Stimulated activated naive B cell treated with anti-CD40 and anti-IgM and Interleukin-4, amounts not matched to agents 10 μg/mL and 1 μg/mL and 100 μg/mL, for 72 hours (primary cell): ENCODE measurements around the gene ANXA10.
"Not testable (repeated sequence)": the region's sequence is repeated elsewhere in the genome, so short reads cannot be mapped to it uniquely, and the experiment has no call there.

Experiments used
- ATAC-seq, 2 donors: fragments of 150-1000 bp; cut with Tn5 transposase; replicated peaks; 2 replicates each; pipeline ENCODE4 v1.10.0; 2021; ENCODE audit warnings: moderate library complexity in 1 of 2
- DNase-seq: peaks from one replicate; pipeline ENCODE4 v3.0.0; 2021
- H3K27ac Mint-ChIP-seq: one replicate; pipeline ENCODE4 v1.8.0; 2022; ENCODE audit warnings: mild to moderate bottlenecking, mixed read lengths
- H3K27me3 Mint-ChIP-seq, 2 donors: one replicate each; pipeline ENCODE4 v1.8.0; 2022; ENCODE audit warnings: mixed read lengths in 2 of 2
- H3K36me3 Mint-ChIP-seq, 2 donors: one replicate each; pipeline ENCODE4 v1.8.0; 2022; ENCODE audit warnings: mixed read lengths in 2 of 2, mild to moderate bottlenecking in 1 of 2
- H3K4me1 Mint-ChIP-seq, 2 donors: one replicate each; pipeline ENCODE4 v1.8.0; 2022; ENCODE audit warnings: mixed read lengths in 2 of 2, mild to moderate bottlenecking in 1 of 2
- H3K4me3 Mint-ChIP-seq, 2 donors: one replicate each; pipeline ENCODE4 v1.8.0; 2022; ENCODE audit warnings: mild to moderate bottlenecking in 2 of 2, mixed read lengths in 2 of 2, moderate library complexity in 1 of 2
- H3K9me3 Mint-ChIP-seq, 2 donors: one replicate each; pipeline ENCODE4 v1.8.0; 2022; ENCODE audit warnings: mixed read lengths in 2 of 2, mild to moderate bottlenecking in 1 of 2

Gene ANXA10

DNA sequence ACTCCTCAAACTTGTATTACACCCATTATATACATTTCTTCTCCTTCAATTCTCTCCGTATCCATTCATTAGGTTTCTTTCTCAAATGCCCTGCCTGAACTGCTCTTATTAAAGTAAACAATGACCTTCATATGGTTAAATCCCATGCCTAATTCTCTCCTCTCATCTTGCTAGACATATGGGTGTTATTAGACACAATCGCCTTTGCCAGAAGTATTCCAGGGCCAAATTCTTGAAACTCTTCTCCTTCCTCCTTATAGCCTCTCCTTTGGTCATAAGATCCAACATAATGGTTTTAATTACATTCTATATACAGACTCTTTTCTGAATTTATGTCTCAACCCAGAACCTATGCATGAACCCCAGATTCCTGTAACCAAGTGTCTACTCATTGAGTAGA is 4.8 kb downstream of the ANXA10 start:
- DNase-seq, result no peak
- no peak overlapping the region for H3K27ac Mint-ChIP-seq

DNA sequence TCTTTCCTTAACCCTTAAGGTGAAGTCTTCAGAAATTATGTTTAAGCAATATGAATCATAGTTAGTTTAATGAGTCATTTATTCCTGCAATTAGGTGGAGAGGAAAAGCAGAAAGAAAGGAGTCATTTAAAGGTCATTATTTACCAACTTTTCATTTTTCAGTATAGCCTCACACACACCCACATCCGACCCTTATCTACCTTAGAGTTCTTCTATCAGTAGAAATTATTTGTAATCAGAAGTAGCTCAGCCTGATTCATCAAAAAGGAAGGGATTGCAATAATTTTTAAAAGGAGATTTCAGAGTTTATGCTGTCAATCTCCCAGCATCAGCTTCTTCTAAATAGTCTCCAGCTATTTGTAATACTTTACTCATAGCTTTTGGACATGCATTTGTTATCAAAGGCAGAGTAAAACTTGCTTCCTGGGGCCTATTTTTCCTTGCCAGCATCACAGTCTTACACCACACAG is 5.9 kb downstream of the ANXA10 start:
- DNase-seq (no peak), ATAC-seq (no peak)
- H3K27me3 Mint-ChIP-seq, result no peaks in the 10 kb centered on the region
- no peak overlapping the region for H3K27ac Mint-ChIP-seq
- no peaks in the 10 kb centered on the region for H3K4me1 Mint-ChIP-seq
- H3K4me3 Mint-ChIP-seq, result no peak overlapping the region
- no peaks in the 10 kb centered on the region for H3K36me3 Mint-ChIP-seq
- peaks cover 0 to 4% of the 10 kb centered on the region in 2 donors for H3K9me3 Mint-ChIP-seq

More for the DNA sequence above, 4.8 kb downstream of the ANXA10 start:
- H3K27me3 Mint-ChIP-seq, result no peaks in the 10 kb centered on the region
- no peak overlapping the region for H3K4me3 Mint-ChIP-seq
- H3K4me1 Mint-ChIP-seq, result no peaks in the 10 kb centered on the region
- H3K9me3 Mint-ChIP-seq, result peaks cover 0 to 4% of the 10 kb centered on the region in 2 donors
- ATAC-seq, result no peak
- H3K36me3 Mint-ChIP-seq, result no peaks in the 10 kb centered on the region

DNA sequence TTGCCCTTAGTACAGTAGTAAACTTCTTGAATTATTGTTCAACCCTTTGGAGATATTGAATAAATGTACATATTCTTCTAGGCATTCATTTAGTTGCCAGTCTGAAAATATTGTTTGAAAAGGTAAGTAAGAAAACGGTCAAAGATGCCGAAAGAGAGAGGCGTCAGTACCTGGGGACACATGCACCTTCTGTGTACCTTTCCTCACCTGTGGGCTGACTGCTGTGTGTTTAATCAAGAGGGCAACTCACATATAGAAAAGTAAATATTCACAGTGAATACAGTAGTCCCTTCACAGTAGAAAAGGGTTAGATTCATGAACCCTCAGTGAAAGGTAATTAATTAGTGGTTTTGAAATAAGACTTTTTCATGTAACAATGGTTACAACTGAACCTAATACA is 6.9 kb downstream of the ANXA10 start:
- H3K36me3 Mint-ChIP-seq, result no peaks in the 10 kb centered on the region
- H3K9me3 Mint-ChIP-seq, result peaks cover 0 to 4% of the 10 kb centered on the region in 2 donors
- H3K27ac Mint-ChIP-seq, result no peak overlapping the region
- H3K4me3 Mint-ChIP-seq, result no peak overlapping the region
- H3K4me1 Mint-ChIP-seq, result no peaks in the 10 kb centered on the region
- DNase-seq (no peak), ATAC-seq (no peak)
- H3K27me3 Mint-ChIP-seq, result no peaks in the 10 kb centered on the region

DNA sequence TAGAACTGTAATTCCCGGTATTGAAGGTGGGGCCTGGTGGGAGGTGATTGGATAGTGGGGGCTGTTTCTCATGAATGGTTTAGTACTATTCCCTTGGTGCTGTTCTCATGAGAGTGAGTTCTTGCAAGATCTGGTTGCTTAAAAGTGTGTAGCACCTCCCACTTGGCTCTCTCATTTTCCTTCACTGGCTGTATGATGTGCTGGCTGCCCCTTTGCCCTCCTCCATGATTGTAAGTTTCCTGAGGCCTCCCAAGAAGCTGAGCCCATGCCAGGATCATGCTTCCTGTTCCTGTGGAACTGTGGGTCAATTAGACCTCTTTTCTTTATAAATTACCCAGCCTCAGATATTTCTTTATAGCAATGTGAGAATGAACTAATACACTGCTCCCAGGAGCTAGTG is 8.7 kb downstream of the ANXA10 start:
- H3K27ac Mint-ChIP-seq, result no peak overlapping the region
- no peak for DNase-seq
- H3K9me3 Mint-ChIP-seq, result peaks cover 0 to 4% of the 10 kb centered on the region in 2 donors
- ATAC-seq, result no peak
- H3K4me3 Mint-ChIP-seq, result no peak overlapping the region
- H3K36me3 Mint-ChIP-seq, result no peaks in the 10 kb centered on the region
- no peaks in the 10 kb centered on the region for H3K4me1 Mint-ChIP-seq
- no peaks in the 10 kb centered on the region for H3K27me3 Mint-ChIP-seq

DNA sequence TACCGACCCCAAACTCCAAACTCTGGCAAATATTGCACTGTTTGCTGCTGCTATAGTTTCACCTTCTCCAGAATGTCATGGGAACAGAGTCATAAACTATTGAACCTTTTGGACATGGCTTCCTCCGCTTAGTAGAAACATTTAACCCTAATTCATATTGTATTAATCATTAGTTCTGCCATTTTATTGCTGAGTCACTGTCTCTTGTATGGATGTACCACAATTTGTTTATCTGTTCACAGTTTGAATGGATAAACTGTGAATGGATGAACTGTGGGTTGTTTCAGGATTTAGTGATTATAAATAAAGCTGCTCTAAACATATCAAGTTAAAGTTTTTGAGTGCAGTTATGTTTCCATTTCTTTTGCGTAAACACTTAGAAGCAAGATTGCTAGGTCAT is 10.1 kb downstream of the ANXA10 start:
- H3K36me3 Mint-ChIP-seq, result no peaks in the 10 kb centered on the region
- H3K4me1 Mint-ChIP-seq, result no peaks in the 10 kb centered on the region
- no peak overlapping the region for H3K4me3 Mint-ChIP-seq
- ATAC-seq, result no peak
- H3K27me3 Mint-ChIP-seq, result no peaks in the 10 kb centered on the region
- H3K9me3 Mint-ChIP-seq, result peaks cover 0 to 4% of the 10 kb centered on the region in 2 donors
- no peak overlapping the region for H3K27ac Mint-ChIP-seq
- no peak for DNase-seq

DNA sequence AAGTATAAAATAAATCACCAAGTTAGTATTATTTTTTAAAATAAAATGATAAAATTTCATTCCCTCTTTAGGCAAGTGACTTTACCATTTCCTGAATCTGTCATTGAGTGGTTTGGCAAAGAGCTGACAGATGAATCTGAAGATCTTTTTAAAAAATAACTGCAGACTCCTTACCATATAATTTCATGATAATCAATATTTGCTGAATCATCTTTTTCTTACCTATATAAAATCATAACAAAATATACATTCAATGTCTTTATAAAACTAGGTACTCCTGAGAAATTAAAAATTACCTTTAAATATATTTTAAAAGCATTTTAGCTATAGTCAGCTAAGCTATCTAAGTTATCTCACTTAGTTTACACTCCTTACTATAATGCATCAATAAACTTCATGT is 17.2 kb downstream of the ANXA10 start:
- H3K27ac Mint-ChIP-seq, result no peak overlapping the region
- H3K27me3 Mint-ChIP-seq, result no peaks in the 10 kb centered on the region
- ATAC-seq (no peak), DNase-seq (no peak)
- H3K9me3 Mint-ChIP-seq, result no peaks in the 10 kb centered on the region
- no peak overlapping the region for H3K4me3 Mint-ChIP-seq
- H3K36me3 Mint-ChIP-seq, result no peaks in the 10 kb centered on the region
- no peaks in the 10 kb centered on the region for H3K4me1 Mint-ChIP-seq

DNA sequence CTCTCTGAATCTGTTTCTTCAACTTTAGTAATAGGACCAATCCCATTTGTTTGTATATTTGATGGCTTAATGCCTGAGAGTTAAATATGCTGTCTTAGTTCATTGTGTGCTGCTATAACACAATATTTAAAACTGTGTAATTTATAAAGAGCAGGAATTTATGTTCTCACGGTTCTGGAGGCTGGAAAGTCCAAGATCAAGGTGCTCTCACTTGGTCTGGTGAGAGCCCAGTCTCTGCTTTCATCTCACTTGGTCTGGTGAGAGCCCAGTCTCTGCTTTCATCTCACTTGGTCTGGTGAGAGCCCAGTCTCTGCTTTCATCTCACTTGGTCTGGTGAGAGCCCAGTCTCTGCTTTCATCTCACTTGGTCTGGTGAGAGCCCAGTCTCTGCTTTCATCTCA is 20.7 kb downstream of the ANXA10 start:
- not testable (repeated sequence) for H3K27ac Mint-ChIP-seq, H3K36me3 Mint-ChIP-seq, H3K9me3 Mint-ChIP-seq, DNase-seq, H3K27me3 Mint-ChIP-seq, ATAC-seq, H3K4me1 Mint-ChIP-seq, H3K4me3 Mint-ChIP-seq

DNA sequence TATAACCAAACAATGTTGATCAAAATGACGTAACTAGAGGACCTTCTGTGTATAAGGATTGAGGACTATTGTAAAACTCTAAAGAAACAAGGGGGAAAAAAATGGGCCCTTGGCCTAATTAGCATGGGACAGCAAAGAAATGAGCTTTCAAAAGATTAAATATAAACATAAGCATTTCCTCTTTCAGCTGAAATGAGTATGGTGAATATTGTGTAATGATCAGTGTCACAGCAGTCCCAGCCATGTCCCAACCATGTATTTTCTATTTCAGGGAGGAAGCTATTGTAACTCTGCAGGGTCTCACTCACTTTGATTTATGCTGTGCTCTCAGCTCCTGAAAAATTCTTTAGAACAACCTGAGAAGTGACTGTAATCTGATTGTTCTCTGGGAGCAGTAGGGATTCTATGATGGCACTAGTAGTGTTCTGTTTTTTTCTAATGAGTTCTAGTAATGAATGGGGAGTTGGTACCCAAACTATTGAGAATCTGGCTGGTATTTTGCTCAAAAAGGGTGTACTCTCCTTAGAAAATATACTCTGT is 25.8 kb downstream of the ANXA10 start:
- Mint-ChIP-seq H3K27ac (no peak overlapping the region), H3K27me3 (no peaks in the 10 kb centered on the region), H3K4me1 (no peaks in the 10 kb centered on the region), H3K36me3 (no peaks in the 10 kb centered on the region), H3K4me3 (no peak overlapping the region), H3K9me3 (no peaks in the 10 kb centered on the region)
- no peak for DNase-seq
- ATAC-seq, result no peak

DNA sequence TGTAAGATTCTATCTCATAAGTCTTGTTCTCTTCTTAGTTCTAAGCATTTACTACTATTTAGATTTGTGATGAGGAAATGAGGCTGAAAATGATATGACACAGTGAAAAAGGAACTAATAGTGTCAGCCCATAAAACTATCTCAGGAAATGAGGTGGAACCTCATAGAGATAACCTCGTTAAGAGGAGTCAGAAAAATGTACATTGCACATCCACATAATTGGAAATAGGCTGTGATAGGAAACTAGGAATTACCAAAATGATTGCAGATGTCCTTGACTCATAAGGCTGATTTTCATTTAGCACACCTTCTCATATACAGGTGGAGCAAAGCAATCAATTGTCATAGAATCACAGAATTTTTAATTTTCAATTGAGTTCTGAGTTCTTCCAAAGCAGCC is 26.8 kb downstream of the ANXA10 start:
- Mint-ChIP-seq H3K4me1 (no peaks in the 10 kb centered on the region), H3K9me3 (no peaks in the 10 kb centered on the region)

DNA sequence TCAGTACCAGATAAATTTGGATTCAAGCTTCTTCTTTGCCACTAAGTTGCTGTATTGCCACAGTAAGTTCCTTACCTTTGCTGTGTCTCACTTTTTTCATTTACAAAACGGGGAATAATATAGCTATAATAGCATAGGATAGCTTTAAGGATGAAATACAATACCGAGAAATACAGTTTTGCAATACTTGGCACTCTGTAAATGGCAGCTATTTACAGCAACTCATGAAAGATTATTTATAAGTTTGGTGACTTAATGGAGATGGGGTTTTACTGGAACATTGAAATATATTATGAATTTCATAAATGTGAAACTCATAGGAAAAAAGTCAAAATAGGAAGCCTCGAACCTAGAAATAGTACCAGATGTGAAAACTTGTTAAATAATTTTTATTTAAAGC is 27.6 kb downstream of the ANXA10 start:
- no peak overlapping the region for H3K4me3 Mint-ChIP-seq
- H3K9me3 Mint-ChIP-seq, result no peaks in the 10 kb centered on the region
- DNase-seq, result no peak
- H3K27ac Mint-ChIP-seq, result no peak overlapping the region
- no peaks in the 10 kb centered on the region for H3K36me3 Mint-ChIP-seq
- H3K4me1 Mint-ChIP-seq, result no peaks in the 10 kb centered on the region
- no peak for ATAC-seq
- no peaks in the 10 kb centered on the region for H3K27me3 Mint-ChIP-seq

More for the DNA sequence above, 26.8 kb downstream of the ANXA10 start:
- no peaks in the 10 kb centered on the region for H3K36me3 Mint-ChIP-seq
- DNase-seq (no peak), ATAC-seq (no peak)
- H3K27ac Mint-ChIP-seq, result no peak overlapping the region
- H3K4me3 Mint-ChIP-seq, result no peak overlapping the region
- H3K27me3 Mint-ChIP-seq, result no peaks in the 10 kb centered on the region

DNA sequence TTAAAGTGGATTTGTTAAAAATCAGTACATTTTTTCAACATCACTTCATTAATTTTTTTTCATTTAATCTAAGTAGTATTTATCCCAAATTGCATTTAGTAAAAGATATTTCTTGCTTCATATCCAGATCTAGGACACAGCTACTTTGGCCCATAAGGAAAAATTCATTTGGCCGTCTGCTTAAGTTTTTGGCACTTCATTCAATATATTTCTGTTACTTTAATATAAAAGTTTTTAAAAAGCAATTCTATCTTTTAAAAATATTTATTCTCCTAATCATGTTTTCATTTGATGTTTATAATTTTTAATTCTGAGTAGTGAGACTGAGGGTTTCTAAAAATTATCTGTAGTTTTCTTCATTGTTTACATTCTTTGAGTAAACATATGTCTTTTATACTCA is 28.5 kb downstream of the ANXA10 start:
- no peaks in the 10 kb centered on the region for H3K4me1 Mint-ChIP-seq
- DNase-seq, result no peak
- no peaks in the 10 kb centered on the region for H3K9me3 Mint-ChIP-seq
- no peak overlapping the region for H3K4me3 Mint-ChIP-seq
- no peaks in the 10 kb centered on the region for H3K36me3 Mint-ChIP-seq
- H3K27me3 Mint-ChIP-seq, result no peaks in the 10 kb centered on the region
- no peak overlapping the region for H3K27ac Mint-ChIP-seq
- no peak for ATAC-seq

DNA sequence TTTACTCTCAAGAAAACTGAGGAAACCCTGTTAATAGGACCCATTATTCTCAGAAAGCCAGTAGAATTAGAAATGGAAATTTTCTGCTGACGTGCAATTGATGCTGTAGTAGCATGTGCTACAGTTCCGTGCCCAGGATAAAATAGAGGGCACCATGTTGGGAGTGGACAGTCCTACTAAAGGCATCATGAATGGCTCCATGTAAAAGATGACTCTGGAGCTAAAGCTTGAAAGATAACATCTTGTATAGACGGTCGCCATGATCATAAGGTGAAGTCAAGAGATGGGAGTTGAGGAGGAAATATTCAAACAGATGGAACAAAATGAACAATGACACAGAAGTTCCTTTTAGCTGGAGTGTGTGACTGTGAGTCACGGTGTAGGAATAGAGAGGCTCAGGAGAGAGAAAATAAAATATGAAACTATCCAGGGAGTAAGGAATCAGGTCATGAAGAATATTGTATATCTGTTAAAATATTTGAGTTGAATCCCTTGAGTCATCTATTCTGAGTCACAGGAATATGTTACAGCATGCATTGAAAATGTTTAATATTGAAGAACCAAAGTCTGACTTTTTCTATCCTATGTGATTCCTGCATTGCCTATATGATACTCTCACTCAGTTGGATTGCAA is 31.8 kb downstream of the ANXA10 start:
- Mint-ChIP-seq H3K9me3 (no peaks in the 10 kb centered on the region), H3K27me3 (no peaks in the 10 kb centered on the region), H3K4me1 (no peaks in the 10 kb centered on the region), H3K4me3 (no peak overlapping the region), H3K27ac (no peak overlapping the region), H3K36me3 (no peaks in the 10 kb centered on the region)
- ATAC-seq, result no peak
- no peak for DNase-seq

DNA sequence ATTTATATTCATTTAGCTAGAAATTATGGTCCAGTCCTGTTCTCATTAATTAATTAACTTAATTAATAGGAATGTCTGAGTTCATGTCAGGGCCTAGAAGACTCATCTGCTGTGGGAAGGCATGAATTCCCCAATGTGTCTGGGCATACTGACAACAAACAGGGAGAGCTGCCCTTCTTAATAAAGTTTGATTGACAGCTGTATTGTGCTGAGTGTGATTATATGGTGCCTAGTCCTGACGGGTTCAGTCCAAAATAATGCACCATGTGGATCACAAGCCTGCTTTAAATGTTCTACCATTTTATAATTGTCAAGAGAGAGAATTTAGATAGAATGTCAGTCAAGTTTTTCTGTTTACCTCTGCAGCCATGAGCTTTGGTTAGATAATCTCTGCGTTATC is 34.6 kb downstream of the ANXA10 start:
- no peaks in the 10 kb centered on the region for H3K36me3 Mint-ChIP-seq
- no peaks in the 10 kb centered on the region for H3K4me1 Mint-ChIP-seq
- H3K27ac Mint-ChIP-seq, result no peak overlapping the region
- H3K9me3 Mint-ChIP-seq, result no peaks in the 10 kb centered on the region
- H3K4me3 Mint-ChIP-seq, result no peak overlapping the region
- ATAC-seq, result no peak
- DNase-seq, result no peak
- peaks cover 0 to under 1% of the 10 kb centered on the region in 2 donors for H3K27me3 Mint-ChIP-seq

DNA sequence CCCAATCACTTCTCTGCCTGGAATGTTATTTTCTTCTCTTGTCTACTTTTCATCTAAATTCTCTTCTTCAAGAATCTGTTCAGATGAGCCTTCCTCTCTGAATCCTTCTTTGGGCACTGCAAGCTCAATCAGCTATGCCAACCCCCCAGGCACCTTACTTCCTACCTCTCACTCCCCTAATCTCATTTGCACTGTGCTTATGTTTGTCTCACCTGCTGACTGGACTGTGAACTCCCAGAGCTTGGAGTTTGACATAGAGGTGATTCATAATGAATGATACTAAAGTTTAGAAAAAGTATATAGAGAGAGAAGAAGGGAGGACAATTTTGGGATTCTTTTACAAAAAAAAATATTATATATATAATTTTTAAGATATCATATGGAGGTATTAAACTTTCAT is 36.3 kb downstream of the ANXA10 start:
- DNase-seq (no peak), ATAC-seq (no peak)
- H3K27ac Mint-ChIP-seq, result no peak overlapping the region
- H3K4me1 Mint-ChIP-seq, result no peaks in the 10 kb centered on the region
- no peaks in the 10 kb centered on the region for H3K36me3 Mint-ChIP-seq
- H3K9me3 Mint-ChIP-seq, result no peaks in the 10 kb centered on the region
- no peak overlapping the region for H3K4me3 Mint-ChIP-seq
- peaks cover 0 to 4% of the 10 kb centered on the region in 2 donors for H3K27me3 Mint-ChIP-seq

DNA sequence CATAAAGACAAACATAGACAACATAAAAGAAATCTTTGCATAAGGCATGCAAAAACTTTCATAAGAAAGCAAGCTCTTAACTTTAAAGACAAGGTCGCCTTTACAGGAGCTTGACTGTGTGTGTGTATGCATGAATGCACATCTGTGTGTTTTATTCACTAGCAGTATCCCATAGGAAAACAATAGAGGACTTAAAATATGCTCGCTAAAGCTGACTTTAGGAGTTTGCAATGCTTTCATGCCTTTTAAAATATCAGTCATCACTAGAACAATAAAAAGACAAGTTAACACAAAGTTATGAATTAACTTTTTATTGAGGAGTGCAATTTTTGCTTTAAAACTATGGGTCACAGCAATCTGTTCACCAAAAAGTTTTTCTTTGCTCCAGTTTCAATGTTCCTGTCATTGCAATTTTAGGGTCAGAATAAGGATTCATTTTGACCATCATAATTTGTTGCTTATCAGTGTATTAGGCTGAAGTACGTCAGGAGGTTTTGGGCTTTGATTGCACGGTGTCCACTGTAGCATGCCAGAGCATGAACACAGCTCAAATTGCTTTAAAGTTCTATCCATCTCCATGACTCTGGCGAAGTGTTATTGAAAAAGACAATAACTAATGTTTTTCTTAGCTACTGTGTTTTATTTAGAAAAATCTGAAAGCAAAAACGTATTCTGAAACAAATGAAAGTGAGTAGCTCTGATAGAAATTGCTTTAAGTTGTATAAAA is 36.9 kb downstream of the ANXA10 start:
- ATAC-seq (no peak), DNase-seq (no peak)
- Mint-ChIP-seq H3K27ac (no peak overlapping the region), H3K4me3 (no peak overlapping the region), H3K9me3 (no peaks in the 10 kb centered on the region), H3K4me1 (no peaks in the 10 kb centered on the region), H3K27me3 (peaks cover 0 to 4% of the 10 kb centered on the region in 2 donors), H3K36me3 (no peaks in the 10 kb centered on the region)
